Activated CD4-positive, alpha-beta T cell treated with anti-CD3 and anti-CD28 coated beads, Interleukin-2, amount 50 U/mL, for 16 hours (primary cell): ENCODE results near the gene ADAMTS8.

ENCODE experiments used
- DNase-seq: peaks from one replicate; pipeline ENCODE4 v3.0.0-alpha.2; 2020

The ADAMTS8 gene, protein sequence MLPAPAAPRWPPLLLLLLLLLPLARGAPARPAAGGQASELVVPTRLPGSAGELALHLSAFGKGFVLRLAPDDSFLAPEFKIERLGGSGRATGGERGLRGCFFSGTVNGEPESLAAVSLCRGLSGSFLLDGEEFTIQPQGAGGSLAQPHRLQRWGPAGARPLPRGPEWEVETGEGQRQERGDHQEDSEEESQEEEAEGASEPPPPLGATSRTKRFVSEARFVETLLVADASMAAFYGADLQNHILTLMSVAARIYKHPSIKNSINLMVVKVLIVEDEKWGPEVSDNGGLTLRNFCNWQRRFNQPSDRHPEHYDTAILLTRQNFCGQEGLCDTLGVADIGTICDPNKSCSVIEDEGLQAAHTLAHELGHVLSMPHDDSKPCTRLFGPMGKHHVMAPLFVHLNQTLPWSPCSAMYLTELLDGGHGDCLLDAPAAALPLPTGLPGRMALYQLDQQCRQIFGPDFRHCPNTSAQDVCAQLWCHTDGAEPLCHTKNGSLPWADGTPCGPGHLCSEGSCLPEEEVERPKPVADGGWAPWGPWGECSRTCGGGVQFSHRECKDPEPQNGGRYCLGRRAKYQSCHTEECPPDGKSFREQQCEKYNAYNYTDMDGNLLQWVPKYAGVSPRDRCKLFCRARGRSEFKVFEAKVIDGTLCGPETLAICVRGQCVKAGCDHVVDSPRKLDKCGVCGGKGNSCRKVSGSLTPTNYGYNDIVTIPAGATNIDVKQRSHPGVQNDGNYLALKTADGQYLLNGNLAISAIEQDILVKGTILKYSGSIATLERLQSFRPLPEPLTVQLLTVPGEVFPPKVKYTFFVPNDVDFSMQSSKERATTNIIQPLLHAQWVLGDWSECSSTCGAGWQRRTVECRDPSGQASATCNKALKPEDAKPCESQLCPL

DNA sequence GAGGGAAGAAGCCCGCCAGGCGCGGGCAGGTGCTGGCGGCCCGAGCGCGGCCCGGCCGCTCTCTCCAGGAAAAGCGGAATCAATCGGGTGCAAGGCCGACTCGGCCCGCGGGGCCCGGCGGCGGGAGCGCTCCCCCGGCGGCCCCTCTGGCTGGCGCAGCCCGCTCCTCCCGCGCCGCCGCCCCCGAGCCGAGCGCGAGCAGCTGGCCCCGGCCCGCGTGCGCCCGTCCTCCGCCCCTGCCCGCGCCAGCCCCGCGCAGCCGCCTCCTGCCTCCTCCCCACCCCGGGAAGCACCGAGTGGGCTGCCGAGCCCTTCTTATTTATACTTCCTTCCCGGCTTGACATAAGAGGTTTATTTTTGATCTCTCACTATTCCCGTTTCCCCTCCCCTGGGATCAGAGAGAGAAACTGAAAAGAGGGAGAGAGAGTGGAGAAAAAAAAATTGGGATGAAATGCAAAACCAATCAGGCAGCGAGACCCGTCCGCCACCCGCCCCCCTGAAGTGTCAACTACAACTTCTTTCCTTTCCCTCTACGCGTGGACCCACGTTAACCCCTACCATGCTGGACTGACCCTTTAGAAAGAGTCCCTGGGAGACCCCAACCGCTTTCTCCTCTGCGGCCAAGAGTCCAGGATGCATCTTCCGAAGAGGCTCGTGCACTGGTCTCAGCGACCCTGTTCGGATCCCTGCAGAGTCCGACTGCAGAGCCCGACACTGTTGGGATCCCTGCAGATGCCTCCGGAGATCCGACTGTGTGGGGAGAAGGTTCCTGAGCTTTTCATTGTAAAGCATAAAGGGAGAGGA lies at the start of gene ADAMTS8:
TSS of gene ADAMTS8 (minus strand) at position 294 of the 804 bp plus-strand sequence. CDS start 323 bp downstream, outside the sequence.
- DNase-seq, result no peak

DNA sequence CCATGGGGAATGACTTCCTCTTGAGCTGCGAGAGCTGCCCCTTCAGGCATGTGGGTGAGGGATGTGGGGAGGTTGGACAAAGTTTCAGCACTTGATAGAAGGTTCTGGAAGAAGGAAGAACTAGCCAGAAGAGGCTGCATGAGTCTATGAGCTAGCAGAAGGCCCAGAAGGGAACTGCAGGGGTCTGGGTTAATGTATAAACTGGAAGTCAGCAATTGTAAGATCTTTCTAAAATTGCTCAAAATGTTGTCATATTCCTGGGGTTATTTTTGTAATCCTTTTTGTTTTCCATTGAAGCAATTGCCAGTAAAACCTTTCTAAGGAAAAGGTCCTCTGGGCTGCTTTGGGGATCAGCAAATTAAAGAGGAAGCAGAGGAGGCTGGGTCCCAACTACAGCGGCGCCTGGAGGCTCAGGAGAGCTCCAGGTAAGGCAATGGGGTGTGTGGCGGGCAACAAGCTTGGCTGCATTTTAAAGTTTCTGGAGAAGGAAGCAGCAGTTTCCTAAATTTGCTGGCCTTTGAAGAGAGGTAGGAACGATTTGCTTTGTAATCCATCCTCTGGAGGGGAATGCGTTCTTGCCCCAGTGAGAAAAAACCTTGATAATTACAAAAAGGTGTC lies 49.3 kb upstream of the ADAMTS8 start:
- DNase-seq, result no peak

DNA sequence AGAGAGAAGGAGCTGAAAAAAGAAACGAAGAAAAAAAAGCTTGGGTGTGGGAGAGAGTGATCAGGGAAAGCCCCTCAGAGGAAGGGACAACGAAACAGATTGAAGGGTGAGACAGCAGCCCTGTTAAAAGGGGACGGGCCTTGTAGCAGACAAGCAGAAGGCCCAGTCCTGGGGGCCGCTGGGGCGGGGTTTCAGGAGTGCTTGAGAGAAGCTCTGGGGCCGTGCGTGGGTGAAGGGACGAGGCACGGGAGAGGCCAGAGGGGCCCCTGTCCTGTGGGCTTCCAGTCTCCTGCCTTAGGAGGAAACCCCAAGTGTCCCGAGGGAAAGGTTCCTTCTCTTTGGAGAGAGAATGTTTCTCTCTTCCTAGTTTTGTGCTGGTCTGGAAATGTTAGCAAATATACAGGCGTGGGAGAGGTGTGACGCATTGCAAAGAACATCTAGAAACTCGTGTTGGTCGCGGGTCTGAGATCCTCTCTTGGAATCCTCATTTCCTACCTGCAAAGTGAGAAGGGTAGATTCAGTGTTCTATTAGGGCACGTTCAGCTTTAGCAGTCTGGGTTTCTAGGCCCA lies 48.6 kb upstream of the ADAMTS8 start:
- no peak for DNase-seq

DNA sequence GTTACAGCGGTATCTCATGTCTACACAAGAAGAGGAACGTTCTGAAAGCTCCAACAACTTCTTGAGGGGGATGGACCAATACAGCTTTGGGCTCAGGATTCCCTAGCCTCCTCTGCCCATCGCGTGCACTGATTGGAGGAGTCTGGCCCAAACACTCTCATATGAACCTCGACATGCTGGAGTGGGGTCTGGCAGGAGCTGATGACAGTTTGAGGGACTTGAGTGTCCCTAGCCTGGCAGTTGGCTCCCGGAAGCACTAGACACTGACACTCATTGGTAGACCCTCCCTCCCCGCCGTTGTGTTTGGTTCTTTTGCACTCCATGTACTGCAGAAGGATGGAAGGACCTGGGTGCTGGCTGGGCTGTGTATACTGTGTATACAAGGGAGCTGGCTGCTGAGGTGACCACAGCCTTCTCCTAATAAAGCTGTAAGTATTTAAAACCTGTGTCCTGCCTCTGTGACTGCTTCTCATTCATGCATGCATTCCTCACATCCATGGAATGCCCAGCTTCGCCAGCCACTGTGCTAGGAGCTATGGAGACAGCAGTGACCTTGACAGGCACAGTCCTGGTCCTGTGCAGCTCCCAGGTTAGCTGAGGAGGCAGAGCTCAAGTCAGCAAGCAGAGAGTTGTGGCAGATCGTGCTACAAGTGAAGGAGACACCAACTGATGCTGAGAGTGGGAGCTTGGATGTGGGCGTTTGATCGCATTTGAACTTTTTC lies 48.0 kb upstream of the ADAMTS8 start:
- DNase-seq, result no peak

DNA sequence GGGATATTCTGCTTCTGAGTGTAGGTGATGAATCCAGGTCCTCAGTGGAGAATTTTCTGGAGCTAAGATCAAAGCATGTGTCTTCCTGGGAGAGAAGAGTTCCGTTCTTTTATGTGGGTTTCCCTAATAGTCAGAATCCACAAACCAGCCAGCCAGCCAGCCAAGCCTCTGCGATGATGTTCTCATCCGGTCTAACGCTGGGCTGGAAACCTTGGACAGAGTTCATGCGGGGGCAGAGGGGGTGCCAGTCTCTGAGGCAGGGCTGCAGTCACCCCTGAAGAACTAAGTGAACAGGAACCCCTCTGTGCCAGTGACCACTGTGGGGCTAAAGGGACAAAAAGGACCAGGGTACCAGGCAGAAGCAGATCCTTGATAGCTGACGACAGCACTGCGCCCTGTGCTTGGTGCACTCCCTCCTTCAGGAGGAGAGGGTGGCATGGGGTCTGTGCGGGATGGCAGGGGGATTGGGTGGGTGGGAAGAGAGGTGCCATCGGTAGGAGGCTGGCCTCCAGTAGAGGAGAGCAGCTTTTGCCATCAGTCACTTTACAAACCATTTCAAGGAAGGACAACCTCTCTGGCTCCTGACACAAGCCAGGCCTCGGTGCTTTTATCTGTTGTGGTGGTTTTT lies 47.1 kb upstream of the ADAMTS8 start:
- no peak for DNase-seq

DNA sequence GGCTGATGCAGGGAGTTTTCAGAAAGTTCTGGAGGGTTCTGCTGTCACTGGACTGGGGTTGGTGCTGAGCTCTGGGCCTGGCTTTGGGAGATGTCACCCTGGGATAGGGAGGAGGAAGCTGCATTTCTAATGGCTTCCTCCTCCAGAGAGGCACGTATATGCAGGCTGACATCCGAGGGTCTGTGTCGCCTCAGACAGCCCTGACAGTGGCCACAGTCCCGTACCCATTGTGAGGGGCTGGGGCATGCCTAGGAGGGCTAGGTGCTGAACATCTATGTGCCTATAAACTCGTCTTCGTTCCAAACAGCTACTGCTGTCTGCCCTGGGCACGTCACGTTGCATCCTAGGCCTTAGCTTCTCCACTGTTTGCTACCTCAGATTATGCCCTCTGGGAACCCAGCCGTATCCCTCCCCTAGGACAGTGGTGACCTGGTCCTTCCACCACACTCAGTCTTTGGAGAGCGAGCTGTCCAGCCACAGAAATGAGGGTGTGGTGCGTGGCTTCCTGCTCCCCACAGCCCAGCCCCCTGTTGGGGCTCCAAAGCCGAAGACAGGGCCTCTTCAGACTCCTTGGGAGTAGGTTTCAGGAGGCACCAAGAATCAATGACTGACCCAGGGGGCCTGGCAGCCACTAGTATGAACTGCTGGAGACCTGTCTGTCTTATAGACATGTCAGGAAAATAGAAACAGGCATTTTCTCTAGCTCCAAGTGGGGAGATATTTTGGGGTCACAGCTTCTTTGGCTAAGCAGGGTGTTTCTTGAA lies 46.4 kb upstream of the ADAMTS8 start:
- no peak for DNase-seq

DNA sequence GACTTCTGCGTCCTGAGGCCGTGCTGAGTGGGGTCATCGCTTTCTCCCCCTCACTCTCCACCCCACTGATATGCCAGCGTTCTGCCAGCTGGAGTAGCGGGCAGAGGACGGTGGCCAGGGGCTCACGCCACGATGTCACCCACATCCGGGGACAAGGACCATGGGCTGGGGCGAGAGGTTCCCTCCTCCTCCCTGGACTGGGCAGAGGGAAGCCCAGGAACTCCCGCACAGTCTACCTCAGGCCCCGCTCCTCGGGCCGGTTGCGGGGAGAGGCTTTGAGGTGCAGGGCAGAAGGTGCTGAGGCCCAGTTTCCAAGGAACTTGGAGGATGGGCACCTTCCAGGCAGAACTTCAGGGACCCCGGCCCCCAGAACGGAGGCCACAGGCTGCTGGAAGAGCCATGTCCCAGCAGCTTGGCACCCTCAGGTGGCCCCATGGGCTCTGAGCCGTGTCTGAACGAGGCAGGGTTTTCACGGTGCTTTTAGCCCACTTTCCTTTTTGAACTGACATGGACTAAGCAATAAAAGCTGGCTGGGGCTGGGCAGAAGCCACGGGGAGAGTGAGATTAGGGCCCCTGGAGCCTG lies 45.5 kb upstream of the ADAMTS8 start:
- DNase-seq, result no peak

DNA sequence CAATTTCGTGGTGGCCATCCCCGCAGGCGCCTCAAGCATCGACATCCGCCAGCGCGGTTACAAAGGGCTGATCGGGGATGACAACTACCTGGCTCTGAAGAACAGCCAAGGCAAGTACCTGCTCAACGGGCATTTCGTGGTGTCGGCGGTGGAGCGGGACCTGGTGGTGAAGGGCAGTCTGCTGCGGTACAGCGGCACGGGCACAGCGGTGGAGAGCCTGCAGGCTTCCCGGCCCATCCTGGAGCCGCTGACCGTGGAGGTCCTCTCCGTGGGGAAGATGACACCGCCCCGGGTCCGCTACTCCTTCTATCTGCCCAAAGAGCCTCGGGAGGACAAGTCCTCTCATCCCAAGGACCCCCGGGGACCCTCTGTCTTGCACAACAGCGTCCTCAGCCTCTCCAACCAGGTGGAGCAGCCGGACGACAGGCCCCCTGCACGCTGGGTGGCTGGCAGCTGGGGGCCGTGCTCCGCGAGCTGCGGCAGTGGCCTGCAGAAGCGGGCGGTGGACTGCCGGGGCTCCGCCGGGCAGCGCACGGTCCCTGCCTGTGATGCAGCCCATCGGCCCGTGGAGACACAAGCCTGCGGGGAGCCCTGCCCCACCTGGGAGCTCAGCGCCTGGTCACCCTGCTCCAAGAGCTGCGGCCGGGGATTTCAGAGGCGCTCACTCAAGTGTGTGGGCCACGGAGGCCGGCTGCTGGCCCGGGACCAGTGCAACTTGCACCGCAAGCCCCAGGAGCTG lies 44.8 kb upstream of the ADAMTS8 start:
- no peak for DNase-seq

DNA sequence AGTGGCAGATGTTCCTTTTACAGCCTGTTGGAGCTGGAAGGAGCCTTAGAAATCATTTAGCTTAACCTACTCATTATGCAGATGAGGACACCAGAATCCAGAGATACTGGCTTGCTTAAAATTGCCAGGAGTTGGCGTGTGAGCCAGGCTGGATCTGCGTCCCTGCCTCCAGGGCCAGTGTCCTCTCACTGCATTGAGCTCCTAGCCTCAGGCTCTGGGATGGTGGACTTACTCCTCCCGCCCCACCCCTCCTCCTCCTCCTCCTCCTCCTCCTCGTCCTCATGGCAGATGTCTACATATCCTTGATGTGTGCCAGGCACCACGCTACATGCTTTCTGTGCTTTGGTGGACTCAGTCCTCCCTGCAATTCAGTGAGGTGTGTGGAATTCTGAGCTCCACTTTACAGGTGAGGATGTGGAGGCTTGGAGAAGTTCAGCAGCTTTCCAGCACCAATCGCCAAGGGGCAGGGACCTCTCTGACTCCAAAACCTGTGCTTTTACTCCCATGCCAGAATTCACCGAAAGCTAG lies 44.1 kb upstream of the ADAMTS8 start:
- DNase-seq, result no peak

DNA sequence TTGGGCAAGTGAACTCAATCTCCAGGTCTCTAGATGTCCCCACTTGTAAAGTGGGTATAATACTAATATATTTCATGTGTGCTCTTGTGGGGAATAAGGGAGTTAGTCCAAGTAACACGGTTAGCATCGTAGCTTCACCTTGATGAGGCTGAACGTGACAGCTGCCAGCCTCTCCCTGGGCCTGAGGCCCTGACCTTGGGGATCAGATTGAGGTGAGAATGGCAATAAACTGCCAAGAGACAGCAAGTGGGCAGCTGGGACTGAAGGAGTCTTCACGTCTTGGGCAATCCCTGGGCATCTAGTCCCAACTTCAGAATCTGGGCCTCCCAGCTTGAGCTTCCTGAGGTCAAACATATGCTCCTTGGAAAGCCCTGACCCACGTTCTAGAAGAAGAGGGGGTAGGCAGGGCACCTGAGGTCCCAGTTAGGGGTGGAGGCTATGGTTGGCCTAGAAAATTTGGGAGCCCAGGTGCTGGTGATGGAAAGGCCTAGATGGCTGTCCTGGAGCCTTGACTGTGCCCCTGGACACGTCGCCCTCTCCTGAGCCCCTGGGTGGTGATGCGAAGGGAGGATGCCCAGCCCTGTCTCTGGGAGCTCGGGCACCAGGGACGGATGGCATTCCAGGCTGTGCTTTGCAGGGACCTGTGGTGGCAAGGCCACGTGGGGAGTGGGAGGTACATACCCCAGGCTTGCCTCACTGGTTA lies 43.5 kb upstream of the ADAMTS8 start:
- no peak for DNase-seq

DNA sequence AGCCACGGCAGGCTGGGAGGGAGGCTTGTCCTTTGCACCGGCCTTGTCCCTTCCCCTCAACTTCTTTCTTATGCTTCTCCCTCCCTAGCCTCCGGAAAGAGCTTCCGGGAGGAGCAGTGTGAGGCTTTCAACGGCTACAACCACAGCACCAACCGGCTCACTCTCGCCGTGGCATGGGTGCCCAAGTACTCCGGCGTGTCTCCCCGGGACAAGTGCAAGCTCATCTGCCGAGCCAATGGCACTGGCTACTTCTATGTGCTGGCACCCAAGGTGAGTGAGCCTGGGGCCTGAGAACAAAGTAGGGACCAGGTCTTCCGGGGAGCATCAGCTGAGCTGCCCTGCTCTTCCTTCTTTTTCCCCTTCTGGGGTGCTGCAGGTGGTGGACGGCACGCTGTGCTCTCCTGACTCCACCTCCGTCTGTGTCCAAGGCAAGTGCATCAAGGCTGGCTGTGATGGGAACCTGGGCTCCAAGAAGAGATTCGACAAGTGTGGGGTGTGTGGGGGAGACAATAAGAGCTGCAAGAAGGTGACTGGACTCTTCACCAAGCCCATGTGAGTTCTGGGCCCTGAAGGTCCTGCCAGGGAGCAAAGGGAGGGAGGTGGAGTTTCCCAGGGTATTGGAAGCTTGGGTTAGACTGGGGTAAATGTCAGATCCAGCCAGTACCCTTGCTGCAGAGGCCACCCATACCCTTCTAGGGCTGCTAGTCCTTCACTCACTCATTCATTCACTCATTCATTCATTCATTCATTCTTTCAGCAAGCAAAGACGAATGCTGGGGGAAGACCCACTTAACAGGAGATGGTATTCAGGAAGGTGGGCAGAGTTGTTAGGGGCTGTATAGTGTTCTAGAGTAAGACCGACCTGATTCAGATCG lies 42.7 kb upstream of the ADAMTS8 start:
- no peak for DNase-seq

DNA sequence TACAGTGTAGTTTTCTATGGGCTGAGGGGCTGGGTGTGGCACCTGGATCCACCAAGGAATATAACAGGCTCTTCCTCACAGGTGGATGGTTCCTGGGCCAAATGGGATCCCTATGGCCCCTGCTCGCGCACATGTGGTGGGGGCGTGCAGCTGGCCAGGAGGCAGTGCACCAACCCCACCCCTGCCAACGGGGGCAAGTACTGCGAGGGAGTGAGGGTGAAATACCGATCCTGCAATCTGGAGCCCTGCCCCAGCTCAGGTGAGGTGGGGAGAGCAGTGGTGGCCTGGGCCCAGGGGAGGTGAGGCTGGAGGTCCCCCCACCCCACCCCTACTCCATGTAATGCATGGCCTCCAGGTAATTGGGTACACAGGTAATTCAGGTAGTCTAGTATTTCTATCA lies 40.8 kb upstream of the ADAMTS8 start:
- no peak for DNase-seq

DNA sequence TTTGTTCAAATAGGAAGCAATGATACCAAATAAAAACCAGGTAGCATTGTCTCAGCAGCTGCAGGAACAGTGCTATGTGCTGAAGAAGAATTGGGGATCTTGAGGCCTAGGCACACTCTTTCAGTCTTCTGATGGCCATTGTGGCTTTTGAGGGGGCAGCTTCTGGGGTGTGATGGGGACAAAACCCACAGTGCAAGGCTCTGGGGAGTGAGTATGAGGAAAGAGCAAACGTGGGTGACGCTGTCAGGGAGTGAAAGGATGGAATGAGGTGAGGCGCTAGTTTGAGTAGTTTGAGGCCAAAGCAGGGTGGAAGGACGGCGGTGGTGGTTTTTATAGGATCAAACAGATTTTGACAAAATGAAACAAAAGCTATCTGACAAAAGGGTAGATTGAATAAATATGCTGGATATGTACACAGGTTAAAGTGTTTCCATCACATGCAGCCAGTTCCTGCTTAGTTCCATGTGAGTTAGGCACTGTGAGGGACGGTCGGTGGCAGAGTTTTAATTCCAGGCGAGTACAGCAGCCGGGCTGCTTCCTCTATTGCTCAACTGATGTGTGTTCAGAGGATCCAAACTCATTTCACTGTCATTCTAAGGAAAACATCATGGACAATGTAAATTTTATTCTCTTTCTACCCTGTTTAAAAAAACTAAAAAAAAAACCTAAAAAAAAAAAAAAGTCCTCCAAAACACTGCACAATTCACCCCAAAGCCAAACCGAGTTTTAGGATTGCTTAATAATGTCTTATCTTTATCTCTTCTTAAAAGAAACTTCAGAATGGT lies 38.9 kb upstream of the ADAMTS8 start:
- no peak for DNase-seq

DNA sequence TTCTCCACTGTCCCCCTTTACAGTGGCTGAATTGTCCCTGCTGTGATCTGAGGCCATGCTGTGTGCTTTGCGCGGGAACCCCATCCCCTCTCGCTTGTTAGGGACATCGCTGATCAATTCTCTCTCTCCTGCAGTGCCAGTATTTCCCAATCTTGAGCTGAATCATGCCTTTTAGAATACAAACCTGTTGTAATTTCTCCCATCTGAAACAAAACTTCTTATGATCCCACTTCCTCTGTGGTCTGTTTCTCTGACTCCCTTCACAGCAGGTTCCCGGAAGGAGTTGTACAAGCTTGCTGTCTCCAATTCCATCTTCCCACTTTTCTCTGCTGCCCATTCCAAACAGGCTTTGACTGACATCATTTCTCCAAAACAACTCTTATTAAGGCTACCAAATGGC lies 36.9 kb upstream of the ADAMTS8 start:
- no peak for DNase-seq

DNA sequence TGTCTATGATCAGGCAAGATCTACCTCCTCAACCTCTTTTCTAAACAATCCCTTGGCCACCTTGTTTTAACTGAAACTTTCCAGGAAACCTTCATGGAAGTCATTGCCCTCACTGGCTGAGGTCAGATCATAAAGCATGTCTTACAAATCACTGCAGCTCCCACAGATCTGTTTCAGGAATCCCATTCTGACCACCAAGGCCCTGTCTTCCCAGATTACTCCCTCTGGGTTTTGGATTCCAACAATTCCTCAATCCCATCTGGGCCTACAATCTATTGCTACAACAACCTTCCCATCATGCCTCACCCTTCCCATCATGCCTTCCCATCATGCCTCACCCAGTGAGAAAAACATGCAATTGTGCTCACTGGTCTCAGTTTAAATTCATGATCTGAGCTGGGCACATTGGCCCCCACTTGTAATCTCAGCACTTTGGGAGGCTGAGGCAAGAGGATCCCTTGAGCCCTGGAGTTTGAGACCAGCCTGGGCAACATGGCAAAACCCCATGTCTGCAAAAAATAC lies 35.9 kb upstream of the ADAMTS8 start:
- DNase-seq, result no peak

DNA sequence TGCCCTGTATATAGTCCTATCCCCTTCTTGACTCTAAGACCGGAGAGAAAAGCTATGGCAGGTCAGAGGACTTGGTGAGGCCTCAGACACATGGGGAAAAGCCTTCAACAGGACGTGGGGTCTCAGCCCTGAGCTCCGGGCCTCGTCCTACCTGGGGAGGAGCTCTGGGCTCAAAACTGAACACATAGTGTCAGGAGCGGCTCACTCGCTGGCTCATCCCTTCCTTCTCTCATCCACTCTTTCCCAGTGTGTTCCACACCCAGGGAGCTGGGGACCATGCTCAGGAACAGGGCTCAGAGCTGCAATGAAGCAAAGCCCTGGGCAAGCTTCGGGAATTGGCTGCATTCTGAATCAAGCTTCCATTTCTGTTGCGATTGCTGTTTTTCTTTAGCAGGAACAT lies 34.5 kb upstream of the ADAMTS8 start:
- no peak for DNase-seq
